HG02870 (cell line): ENCODE measurements around the gene FADS6.

Source experiments
- ATAC-seq: cut with Tn5 transposase; IDR thresholded peaks from one replicate; pipeline ENCODE4 v1.9.1; 2021; ENCODE audit warnings: mild to moderate bottlenecking, moderate library complexity; ENCODE audit not compliant: unreplicated experiment

FADS6 gene, protein sequence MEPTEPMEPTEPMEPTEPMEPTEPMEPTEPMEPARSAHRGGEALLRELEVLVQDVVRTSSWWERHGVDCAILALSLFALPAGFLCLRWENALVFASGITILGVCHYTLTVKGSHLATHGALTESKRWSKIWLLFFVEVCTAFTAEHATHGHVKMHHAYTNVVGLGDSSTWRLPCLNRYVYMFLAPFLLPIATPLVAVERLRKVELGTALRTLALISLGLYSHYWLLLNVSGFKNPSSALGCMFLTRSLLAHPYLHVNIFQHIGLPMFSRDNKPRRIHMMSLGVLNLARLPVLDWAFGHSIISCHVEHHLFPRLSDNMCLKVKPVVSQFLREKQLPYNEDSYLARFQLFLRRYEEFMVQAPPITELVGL

DNA sequence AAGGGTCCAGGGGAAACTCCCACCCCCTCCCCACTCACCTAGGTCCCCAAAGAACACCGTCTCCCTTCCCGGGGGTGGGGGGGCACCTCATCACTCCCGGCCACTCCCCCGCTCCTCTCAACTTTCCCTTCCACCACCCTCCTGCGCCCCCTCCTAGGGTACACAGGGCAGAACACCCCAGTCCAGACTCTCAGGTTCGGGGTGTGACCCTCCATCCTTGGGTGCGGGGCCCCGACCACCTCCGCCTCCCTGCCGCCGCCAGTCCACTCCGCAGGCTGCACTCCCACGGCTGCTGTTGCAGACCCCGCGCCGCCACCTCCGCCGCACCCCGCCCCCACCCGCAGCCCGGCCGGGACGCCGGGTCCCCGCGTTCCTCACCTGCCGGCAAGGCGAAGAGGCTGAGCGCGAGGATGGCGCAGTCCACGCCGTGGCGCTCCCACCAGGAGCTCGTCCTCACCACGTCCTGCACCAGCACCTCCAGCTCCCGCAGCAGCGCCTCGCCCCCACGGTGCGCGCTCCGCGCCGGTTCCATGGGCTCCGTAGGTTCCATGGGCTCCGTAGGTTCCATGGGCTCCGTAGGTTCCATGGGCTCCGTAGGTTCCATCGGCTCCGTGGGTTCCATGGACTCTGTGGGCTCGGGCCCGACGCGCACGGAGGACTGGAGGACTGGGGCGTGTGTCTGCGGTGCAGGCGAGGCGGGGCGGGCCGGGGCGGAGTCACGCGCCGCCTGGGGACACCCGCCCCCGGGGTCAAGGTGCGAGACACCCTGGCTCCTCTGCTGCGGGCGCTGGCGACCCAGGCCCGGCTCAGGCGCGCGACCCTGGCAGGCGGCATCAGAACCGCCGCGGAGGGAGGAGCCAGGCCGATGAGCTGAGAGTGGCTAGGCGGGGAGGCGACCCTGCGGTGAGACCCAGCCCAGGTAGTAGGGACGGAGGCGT, at the start of gene FADS6:
TSS of gene FADS6 (minus strand) at position 660 of the 938 bp plus-strand sequence. CDS start at position 622, 38 bp downstream.
- ATAC-seq = no peak

DNA sequence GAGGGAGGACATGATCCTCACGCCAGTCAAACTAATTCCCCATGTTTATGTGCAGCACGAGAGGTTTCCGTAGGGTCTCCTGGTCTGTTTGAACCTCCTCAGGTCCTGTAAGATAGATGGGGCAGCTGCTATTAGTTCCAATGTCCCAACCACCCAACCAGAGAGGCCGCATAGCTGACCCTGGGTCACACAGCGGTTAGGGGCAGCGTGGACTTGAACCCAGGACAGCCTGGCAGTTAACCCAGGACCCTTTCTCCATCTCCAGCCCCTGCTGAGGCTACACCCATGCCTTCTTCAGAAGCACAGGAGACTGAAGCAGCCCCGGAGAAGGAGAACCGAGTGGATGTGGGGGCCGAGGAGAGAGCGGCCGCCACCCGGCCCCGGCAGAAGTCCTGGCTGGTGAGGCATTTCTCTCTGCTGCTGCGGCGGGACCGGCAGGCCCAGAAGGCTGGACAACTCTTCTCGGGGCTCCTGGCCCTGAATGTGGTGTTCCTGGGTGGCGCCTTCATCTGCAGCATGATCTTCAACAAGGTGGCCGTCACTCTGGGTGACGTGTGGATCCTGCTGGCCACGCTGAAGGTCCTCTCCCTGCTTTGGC, 47.8 kb upstream of the FADS6 start:
- ATAC-seq = no peak

DNA sequence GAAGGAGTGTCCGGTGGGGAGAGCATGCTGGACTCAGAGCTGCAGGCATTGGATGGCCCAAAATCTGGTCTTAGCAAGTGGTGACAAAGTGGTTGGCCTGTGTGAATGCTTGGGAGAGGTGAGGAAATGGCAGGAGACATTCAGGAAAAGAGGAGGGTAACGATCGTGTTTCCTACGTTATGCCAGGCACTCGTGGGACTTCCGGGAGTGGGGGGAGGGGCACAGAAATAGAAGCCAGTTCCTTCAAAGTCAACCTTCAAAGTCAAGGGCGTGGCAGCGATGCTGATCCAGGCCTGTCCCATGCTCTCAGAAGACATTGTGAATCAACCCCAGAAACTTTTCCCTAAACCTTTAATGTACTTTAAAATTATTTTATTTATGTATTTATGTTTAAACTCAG, 46.1 kb upstream of the FADS6 start:
- ATAC-seq = no peak

DNA sequence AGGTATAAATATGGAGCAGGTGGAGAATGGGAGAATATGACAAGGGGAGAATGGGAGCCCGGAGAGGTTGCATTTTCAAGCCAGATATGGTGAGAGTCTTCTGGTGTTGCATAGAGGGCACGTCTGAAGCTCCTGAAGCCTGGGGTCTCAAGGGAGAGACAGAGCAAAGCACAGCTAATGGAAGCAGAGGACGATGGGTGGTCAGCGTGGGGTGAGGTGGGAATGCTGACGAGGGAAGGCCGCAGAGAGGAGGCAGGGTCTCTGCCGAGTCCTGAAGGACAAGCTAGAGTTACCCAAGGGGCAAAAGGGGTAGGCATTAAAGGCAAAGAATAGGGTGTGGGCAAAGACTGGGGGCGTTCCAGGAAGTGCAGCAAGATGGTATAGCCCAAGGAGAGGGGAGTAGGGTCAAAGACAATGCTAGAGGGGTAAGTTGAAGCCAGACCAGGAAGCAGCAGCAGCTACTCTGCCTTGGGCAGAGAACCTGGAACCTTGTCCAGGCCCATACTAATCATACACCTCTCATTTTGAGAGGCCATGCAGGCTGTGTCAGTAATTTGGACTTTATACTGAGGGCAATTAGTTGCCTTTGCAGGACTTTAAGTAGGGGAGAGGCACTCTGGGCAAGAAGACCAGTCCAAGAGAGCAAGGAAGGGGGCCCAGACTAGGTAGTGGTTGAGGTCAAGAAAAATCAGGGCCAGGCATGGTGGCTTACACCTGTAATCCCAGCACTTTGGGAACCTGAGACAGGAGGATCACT, 44.9 kb upstream of the FADS6 start:
- ATAC-seq = no peak

DNA sequence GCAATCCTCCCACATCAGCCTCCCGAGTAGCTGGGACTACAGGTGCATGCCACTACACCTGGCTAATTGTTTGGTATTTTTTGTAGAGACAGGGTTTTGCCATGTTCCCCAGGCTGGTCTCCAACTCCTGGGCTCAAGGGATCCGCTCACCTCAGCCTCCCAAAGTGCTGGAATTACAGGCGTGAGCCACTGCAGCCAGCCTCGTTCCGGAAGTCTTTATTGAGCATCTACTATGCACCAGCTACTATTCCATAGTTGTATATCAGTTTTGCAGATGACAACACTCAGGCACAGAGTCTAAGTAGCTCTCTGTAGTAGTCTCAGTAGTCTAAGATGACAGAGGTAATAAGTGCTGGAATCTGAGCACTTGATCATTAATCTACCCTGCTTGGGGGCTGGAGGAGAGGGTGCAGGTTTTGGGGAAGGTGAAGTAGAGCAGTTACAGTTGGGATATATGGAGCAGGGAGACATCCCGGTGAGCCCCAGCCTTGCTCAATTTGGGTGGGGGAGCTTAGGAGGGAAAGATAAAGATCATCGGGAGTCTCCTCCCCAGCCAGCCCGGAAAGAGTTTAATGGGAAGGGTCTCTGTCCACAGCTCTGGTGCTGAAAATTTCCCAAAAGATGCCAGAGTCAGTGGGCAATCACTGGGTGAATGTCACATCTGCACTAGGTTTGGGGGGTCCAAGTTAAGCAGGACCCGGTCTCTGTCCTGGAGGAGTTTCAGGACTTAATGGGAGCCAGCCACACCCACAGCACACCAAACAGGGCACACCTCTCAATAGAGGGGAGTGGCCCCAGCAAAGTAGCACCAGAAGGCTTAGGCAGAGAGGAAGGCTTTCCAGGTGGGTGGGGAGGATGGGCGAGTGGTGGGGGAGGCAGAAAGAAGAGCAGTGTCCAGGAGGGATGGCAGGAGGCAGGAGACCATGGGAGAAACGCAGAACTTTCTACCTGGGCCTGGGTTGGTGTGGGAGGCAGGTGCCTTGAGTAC, 43.9 kb upstream of the FADS6 start:
- no peak for ATAC-seq

DNA sequence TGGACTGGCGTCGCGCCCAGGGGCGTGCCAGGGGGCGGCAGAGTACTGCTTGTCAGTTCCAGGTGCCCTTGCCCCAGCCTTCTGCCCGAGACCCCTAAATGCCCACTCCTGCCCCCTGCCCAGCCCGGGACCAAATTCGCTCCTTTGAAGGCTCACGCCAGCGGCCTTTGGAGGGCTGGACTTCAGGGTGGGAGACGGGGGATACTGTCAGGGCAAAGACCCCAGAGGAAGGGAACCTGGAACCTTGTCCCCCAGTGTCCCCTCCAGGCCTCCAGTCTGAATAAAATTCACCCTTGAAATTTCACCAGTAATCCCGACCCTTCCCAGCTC, 43.0 kb upstream of the FADS6 start:
- ATAC-seq = no peak

DNA sequence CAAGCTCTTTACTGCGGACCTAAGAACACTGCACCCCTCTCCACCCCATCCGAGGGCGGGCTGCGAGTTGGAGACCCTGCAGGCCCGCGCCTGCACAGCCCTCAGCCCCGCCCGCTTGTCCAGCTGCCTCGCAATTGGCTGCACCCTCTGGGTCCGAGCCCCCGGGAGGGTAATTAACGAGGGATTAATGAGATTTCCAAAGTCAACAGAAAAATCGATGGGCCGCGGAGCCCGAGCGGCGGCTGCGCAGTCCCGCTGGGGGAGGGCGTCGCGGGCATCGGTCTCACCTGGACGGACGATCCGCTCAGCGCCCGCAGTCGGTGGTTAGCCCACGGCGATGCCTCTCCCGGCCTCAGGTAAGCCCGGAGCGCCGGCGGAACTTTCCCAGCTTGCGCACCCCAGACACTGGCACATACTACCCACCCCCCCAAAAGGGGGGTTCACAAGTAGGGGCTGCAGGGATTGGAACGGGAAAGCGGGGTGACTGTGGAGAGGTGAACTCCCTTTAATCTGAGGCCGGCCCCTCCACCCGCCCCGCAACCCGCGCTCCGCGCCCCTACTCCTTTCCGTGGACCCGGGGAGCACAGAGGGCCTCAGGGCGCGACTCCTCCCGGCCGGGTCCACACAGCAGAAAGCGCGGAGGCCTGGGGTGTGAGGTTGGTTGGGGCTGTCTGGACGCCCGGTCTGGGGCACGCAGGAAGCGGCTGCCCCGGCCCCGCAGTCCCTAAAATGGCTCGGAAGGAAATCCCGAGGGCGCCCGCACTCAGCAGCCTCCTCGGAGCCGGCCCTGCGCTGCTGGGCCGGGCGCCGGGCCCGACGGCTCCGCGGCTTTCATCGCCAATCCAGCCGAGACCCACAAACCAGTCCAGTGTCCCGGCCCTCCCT, 42.4 kb upstream of the FADS6 start, which contains the start of gene OTOP3:
TSS of gene OTOP3 (plus strand) at position 314 of the 885 bp plus-strand sequence. CDS start at position 338, 24 bp downstream.
- no peak for ATAC-seq

DNA sequence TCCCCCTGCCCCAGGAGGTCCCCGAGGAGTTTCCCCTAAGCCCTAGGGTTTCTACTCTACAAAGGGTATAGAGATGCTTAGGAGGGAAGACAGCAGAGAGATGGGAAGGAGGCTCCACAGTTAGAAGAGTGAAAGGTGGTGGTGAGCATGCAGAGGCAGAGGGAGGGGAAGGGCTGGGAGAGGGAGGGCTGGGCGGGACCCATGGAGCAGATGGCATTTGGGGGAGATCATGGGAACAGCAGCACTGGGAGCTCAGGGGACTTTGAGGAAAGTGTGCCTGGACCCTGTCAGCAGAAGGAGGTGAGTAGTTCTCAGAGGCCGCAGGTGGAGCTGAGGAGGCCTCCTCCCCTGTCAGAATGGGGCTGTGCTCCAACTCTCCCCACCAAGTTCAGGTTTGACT, 41.6 kb upstream of the FADS6 start:
- no peak for ATAC-seq

DNA sequence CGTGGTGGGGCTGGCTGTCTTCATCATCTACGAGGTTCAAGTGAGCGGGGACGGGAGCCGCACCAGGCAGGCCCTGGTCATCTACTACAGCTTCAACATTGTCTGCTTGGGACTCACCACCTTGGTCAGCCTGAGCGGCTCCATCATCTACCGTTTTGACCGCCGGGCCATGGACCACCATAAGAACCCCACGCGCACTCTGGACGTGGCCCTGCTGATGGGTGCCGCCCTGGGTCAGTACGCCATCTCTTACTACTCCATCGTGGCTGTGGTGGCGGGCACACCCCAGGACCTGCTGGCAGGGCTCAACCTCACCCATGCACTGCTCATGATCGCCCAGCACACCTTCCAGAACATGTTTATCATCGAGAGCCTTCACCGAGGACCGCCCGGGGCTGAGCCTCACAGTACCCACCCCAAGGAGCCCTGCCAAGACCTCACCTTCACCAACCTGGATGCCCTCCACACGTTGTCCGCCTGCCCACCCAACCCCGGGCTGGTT, 37.2 kb upstream of the FADS6 start:
- ATAC-seq = no peak

DNA sequence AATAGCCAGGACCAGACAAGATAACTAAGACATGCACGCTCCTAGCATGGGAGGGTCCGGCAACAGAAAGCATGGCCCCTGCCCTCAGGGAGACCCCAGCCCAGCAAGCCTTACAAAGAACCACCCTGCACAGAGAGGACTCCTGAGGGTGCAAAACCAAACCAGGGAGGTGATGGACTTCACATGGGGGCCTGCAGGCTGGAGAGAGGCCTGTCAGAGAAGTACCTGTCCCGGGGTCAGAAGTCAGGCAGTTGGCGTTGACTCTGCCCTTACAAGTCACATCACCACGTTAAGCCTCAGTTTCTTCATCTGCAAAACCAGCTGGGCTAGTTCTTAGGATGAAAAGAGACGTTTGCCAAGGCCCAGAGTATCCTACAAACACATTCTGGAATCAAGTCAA, 35.4 kb upstream of the FADS6 start:
- ATAC-seq = no peak

DNA sequence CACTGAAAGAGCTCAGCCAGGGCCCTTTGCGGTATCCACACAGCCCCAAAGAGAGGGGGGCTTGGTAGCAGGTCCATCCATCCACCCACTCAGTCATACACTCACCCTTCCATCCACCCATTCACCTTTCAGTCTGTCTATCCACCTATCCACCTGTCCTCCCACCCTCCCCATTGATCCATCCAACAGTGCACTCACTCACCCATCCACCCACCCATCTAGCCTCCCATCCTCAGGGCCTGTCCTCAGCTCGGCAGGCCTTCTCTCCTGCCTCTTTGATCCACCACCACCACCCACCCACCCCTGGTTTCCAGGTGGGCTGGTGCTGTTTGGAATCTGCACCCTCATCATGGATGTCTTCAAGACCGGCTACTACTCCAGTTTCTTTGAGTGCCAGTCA, 31.8 kb upstream of the FADS6 start:
- ATAC-seq = no peak

DNA sequence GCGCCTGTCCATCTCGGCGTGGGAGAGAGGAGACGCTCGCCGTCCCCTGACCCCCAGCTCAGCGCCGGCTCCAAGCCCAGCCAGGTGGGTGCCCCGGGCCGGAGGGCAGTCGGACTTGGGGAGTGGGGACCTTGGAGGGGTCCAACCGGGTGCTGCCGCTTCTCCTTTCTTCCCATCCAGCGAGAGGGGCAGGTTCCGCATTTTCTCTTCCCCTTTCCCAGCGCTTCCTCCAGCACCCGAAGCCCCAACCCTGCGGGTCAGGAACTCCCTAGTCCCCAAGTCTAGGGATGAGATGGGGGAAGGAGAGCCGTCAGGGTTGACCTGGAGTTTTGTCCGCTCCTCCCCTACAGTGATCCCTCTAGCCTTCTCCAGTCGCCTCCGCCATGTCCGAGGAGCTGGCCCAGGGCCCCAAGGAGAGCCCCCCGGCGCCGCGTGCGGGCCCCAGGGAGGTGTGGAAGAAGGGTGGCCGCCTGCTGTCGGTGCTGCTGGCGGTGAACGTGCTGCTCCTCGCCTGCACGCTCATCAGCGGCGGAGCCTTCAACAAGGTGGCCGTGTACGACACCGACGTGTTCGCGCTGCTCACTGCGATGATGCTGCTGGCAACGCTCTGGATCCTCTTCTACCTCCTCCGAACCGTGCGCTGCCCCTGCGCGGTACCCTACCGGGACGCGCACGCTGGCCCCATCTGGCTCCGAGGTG, 31.0 kb upstream of the FADS6 start, which contains the start of gene OTOP2:
TSS of gene OTOP2 (plus strand) at position 24 of the 699 bp plus-strand sequence. CDS start at position 384, 360 bp downstream.
- ATAC-seq = no peak

DNA sequence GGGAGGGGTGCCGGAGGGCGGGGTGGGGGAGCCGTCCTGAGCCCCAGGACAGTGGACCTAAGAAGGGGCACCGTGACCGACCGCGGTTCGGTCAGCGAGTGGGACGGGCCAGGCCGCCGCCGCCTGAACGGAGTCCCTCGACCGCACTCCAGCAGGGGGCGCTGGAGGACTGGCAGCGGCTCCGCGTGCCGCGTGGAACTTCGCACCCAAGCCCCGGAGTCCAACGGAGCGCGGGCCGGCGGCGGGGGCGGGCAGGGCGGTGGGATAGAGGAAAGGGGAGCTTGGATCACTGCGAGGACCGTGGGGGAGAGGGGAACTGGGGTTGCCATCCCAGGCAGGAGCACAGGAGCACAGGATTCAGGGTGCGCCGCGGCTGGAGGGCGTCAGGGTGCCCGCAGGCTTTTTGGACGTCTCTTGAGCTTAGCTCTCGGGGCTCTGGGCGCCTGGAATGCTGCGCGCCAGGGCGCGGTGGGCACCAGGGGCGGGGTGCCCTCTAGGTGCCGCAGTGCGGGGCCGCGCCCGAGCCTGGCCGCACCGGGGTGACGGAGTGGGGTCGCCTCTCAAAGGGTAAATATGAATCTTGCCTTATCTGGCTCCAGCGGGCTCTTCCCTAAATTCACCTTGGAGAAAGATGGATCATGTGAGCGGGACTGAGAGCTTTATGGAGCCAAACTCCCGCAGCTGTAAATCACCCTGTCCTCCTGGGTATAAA, 30.3 kb upstream of the FADS6 start:
- ATAC-seq = no peak

DNA sequence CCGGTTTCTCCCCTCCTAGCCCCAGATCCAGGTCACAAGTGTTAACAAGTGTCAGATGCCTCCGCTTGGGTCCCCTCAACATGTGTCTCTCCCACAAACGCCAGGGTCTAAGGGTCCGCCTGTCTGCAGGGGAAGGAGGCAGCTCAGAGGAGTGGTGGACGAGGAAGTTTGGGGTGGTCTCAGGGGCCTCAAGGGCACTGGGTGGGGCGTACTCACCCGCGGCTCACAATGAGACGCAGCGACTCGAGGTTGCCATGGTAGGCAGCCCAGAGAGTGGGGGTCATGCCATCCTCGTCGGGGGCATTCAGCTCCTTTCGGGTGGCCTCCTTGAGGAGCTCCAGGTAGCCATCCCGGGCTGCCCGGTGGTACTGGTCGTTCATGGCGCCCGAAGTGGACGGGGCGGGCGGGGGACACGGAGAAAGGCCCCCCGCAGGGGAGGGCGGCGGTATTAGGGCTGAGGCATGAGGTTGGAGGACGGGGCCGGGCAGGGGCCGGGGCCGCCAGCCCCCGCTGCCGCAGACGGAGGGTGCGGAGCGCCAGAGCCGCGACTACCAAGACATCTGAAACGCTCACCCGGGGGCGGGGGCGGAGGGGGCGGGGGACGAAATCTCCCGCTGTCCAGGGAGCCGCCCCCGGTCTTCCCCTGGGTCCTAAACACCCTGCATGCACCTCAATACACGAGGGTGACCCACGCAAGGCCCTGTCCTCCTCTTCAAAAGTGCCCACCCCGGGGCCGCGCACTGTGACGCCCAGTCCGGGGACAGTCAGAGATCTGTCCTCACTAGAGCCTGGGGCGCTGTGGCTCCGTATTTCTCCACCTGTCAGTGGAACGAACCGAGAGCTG, 29.5 kb upstream of the FADS6 start, which contains the start of gene USH1G:
TSS of gene USH1G (minus strand) at position 562 of the 844 bp plus-strand sequence. CDS start at position 380, 182 bp downstream.
- no peak for ATAC-seq

DNA sequence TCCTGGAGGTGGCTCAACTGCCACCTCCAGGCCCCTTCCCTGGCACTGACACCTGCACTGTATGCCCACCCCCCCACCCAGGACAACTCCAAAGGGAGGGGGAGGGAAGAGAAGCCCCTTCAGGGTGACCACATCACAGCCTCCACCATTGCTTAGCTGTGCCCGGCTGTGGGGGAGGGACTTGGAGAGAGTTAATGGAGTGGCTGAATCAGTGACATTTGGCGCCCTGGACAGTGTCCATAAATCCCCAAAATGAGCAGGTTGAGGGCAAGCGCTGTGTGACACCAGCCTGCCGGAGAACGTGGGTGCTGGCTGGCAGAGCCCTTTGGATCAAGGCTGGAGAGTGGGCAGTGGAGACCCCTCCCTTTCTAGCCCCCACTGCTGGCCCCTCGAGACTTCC, 28.7 kb upstream of the FADS6 start:
- no peak for ATAC-seq

DNA sequence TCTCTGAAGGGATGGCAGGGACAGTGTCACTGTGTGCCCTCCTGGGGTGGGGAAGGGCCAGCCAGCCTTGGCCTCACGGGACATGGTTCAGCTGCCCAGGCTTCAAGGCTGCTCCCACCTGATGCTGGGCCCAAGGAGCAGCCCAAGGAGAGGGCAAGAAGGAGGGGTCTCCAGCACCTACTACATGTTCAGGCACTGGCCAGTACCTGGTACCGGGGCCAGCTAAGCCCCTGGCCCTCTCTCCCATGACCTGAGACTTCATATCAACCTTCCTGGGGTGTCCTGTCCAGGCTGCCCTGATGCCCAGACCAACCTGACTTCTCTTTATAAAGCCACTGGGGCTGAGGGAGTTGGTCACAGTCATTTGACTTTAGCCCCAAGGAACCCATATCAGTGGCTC, 28.3 kb upstream of the FADS6 start:
- ATAC-seq = no peak
